GM19328 (cell line): Measurements from ENCODE around the gene UNC13C.
"Not testable (repeated sequence)": the region's sequence is repeated elsewhere in the genome, so short reads cannot be mapped to it uniquely, and the experiment has no call there.

Experiments
- ATAC-seq: cut with Tn5 transposase; IDR thresholded peaks from one replicate; pipeline ENCODE4 v1.9.1; 2021; ENCODE audit warnings: mild to moderate bottlenecking, moderate library complexity; ENCODE audit not compliant: unreplicated experiment

The UNC13C gene

DNA sequence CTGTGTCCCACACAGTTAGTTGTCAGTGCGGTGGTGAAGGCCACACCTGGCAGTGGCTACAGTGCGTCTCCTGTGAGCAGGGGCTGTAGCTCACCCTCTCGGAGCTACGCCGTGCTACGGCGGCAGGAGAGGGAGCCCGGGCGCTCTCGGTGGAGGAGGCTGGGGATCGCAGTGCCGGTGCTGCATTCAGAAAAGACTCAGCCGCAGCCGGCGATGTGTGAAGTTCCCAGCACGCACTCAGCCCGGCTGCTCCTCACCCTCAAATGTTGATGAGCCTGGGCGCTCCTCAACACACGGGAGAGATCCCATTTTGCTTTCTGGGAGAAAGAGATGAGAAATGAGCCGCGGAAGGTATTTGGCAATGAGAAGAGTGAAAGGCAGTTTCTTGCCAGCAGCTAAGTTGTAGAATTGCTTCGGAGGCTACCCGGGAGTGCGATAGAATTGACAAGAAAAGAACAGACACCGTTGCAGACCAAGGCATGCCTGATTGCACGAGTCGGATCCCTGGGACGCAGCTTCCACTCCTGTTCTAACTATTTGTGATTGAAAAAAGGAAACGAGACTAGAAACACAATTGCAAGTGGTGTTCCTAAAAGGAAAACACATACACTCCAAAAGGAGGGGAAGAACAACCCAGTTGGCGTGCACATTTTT lies at the start of gene UNC13C:
TSS of gene UNC13C (plus strand) at position 189 of the 654 bp plus-strand sequence. CDS start 34,463 bp downstream, outside the sequence.
- no peak for ATAC-seq

DNA sequence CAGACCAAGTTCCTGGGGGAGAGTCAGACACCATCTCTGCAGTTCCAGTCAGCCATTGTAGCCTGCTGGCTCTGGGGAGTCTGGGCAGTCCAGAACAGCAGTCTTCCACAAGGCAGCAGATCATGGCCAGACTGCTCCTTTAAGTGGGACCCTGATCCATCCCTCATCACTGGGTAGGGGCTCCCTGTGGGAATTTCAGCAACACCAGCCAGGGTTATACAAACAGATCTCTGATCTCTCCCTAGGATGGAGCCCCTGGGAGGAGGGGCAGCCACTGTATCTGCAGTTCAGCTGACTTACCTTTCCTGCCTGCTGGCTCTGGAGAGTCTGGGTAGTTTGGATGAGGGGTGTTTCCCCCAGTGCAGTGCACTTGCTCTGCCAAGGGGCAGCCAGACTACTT lies 42.1 kb upstream of the UNC13C start:
- ATAC-seq, result no peak

DNA sequence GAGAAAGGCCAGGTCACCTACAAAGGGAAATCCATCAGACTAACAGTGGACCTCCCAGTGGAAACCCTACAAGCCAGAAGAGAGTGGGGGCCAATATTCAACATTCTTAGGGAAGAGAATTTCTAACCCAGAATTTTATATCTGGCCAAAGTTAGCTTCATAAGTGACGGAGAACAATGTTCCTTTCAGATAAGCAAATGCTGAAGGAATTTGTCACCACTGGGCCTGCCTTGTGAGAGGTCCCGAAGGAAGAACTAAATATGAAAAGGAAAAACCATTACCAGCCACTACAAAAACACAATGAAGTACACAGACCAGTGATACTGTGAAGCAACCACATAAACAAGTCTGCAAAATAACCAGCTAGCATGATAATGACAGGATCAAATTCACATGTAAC lies 40.6 kb upstream of the UNC13C start:
- ATAC-seq, result not testable (repeated sequence)

DNA sequence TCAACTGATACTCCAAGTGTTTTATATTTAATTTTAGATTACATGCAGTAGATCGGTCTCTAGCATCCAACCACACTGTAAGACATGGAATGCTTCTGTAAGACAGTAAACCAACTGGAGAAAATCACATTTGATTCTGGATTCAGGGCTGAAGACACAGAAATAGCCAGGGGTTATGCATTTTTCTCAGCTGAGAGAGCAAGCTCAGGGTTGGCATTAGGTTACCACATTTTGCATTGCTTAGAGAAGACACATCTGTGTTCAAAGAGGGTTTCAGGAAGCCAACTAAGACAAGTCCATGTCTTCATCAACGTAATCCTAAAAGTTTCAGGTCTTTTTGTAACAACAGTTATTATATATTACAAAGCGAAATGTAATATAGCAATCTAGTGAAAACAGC lies 27.7 kb upstream of the UNC13C start:
- no peak for ATAC-seq

DNA sequence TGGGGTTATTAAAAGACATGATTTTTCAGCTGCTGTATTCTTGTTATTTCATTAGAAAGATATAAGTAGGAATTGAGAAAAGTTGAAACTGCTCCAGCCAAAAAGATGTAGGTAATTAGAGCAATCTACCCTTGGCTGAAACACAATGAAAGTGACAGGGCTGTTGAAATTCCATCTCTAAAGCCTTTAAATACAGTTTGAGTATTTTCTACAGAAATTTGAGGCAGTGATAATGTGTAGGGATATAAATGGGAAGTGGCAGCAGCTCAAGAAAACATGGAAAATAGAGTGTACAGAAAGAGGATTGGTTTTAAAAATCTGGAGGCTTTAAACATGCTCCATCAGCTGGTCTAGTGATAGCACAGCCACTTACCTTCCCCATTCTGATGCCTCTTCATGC lies 22.8 kb upstream of the UNC13C start:
- ATAC-seq, result no peak

DNA sequence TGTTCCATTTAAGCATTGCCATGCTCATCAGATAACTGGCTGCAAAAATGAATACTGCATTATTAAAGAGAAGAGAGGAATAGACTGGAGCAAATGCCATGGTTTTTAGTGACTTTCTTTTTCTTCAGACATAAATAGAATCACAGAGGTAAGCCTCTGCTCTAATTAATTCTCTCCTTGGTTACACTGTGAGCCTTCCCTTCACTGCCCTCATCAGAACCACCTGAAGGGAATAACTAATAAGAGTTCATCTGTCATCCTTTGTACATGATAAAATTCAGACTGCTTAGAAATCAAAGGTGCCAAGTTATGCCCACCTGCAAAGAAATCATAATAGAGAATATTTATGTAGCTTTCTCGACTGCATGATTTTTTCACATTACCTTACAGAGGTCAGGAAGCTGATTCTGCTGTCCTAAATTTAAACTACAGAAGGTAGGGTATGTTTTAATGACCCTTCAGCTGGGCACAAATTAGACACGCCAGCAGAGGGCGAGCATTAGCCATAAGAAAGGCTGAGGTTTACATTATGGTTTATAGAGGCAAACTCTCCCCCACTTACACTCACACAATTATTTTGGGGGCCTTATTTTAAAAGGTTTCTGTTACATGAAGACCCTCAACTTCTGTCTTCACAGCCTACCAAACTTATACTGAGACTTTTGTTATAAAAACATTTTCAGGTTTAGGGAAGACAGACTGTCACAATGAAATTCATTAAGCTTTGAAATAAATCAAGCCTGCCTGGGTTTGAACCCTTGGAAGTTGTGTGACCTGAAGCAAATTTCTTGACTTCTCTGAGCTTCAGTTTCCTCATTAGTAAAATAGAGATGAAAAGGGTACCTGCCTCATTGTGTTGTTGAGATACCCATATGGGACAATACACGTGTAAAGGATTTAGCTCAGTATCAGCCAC lies 15.3 kb upstream of the UNC13C start:
- no peak for ATAC-seq

DNA sequence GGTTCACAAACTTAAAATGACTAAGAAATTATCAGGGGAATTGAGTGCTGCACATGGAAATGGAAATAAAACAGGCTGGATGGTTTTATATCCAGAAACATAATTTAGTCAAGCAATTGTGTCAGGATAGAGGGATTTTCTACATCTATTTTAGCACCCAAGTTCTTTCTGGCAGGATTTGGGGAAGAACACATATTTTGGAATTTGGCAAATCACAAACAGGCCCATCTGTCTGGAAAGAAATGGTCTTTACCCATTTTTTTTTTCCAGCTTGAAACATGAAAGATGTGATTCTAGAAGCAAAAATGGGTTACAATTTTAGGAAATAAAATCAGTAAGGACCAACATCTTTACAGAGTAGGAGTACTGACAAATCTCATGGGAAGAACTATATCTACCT lies 14.4 kb upstream of the UNC13C start:
- ATAC-seq, result no peak

DNA sequence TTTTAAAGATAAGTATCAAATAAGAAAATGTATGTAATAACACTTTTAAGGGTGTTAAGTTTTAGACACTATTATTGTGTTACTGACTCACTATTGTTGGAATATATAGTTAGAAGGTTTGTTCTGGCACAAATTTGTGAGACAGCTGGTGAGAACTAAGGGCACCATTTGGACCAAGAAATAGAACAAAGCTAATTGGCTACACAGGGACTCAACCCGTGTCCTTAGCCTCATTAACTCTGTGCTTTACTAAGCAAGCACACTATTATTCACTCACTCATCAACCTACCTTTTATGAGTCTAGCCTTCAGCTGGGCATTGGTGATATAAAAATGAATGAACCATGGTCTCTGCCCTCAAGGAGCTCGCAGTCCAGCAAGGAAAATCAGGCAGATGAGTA lies 4.1 kb upstream of the UNC13C start:
- ATAC-seq, result no peak

DNA sequence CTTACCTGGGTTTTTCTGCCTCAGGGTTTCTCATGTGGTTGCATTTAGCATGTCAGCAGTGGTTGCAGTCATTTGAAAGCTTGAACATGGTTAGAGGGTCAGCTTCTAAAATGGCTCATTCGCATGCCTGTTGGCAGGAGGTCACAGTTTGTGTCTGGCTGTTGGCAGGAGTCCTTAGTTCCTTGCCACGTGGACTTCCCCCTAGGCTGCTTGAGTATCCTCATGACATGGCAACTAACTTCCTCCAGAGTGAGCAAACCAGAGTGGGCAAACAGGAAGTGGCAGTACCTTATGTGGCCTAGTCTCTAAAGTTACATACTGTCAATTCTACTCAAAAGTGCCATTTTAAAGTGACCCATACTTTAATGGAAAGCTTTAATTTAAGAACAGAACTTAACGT lies 3.4 kb upstream of the UNC13C start:
- ATAC-seq, result no peak

DNA sequence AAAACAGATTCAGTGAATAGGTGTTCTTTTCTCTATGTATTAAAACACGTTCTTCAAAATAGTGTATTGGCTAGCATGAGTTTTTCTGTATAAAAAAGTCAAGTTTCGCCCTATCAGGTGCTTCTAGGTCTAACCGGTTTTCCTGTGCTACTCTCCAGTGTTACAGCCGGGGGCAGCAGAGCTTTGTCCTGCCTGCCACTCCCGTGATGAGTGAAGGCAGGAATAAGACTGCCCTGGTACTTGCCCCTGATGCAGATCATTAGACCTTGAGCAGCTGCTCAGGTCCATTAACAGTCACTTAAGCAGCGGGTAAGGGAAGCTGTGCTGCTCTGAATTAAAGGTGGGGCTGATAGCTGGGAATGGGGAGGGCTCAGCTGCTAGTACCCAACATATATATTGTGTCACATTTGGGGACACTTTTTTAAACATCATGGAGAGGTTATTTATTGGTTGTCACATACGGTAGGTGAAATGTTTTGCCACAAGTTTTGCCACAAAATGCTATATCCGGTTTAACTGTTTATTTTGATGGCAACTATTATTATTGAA lies 1.3 kb upstream of the UNC13C start:
- ATAC-seq, result no peak

DNA sequence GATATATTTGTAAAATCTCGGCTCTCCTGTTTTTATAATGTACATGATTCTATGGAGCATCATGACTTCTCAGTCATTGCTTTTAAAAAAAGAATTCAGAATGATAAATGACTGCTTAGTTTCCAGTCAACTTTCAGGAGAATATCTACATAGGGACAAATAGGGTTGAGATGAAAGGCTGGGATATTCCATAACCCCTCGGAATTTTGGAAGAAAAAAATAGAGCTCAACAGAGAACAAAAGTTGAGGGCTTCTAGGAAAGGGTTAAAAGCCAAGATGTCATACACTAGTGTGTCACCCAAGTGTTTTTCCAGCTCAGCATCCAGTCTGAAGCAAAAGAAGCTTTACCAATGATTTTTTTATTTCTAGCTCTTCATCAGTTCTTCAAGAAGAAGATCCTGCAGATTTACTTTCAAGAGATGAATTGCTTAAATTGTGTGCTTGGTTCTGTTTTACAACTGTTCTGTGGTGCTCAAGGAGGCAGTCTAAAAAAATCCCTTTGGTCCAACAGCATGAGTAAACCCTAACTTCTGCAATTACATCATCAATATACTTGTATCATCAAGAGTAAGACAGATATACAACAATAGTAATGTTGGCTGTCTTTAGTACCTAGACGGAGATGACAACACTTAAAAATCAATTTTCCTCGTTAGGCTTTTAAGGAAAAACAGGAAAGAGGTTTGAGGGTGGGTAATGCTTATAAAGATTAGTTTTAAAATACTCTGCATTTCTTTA lies 979 bp downstream of the UNC13C start:
- no peak for ATAC-seq

DNA sequence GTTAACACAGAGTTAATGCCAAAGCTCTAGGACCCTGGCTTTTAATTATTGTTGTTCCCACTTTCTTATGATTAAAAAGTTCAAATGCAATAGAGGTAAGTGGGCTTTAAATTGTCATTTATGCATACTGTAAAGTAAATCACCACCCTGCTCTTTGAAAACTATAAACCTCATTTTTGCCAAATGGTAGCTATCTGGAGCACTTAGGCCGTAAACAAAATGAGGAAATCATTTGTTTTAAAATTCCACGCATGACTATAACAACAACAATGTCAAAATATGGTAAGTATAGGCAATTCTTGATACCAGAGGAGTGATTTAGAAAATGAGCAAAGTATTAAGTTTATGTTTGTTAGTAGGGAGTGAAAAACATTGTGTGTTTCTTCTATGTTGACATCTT lies 1.8 kb downstream of the UNC13C start:
- ATAC-seq, result no peak

DNA sequence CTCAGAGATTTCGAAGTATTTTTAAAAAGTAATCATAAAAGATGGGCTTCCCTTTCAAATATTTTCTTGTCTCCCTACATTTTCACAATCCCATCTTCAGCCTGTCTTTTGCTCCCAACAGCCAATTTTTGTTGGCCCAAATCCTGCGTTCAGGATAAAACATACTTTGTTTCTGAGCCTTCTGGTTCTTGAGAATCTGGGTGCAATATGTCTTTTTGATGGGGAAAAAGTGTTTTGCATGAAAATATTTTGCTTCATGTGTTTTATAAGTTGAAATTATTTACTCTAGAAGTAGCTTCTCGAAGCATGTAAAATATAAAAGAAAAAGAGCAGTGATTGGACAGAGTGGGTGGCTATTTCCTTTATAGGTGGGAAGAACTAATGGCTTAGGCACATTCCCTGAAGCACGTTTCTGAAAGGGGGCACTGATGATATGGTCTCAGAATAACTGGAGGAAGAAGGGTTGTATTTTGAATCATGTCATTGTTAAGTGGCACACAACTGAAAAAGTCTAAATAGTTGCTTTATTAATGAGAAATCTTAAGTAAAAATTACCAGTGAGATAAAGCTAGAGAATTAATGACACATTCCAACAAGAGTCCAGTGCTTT lies 3.9 kb downstream of the UNC13C start:
- ATAC-seq, result no peak

DNA sequence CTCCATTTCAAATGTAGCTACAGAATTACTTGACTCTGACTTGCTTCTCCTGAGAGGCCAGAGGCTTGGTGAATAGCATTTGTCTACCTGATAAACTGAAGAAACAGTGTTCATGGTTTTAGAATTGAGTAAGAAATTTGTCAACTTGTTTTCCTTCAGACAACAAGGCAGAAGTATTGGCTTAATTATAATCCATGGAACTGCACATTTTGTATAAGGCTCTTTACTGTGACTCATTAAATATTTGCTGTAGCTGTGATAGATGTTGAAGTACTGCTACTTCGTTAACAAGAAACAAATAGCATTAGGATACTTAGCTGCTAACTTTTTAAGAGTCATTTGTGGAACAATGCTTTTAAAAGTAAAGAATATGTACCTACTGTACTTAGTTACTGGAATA lies 4.6 kb downstream of the UNC13C start:
- ATAC-seq, result no peak

DNA sequence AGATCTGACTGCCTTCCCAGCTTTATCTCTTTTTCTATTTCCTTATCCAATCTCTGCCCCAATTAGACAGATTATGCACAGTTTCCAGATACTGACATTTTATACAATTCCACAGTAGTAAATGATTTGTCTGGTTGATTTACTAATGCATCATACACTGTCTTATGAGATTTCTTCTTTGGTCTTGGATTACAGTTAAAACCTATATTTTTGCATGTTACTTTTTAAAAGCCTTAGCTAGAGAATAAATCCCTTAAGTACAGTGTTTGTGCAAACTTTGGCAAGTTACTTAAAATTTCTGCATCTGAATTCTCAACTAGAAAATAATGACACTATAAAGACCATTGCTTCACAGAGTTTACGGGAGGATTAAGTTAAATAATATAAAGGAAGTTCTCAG lies 6.0 kb downstream of the UNC13C start:
- no peak for ATAC-seq

DNA sequence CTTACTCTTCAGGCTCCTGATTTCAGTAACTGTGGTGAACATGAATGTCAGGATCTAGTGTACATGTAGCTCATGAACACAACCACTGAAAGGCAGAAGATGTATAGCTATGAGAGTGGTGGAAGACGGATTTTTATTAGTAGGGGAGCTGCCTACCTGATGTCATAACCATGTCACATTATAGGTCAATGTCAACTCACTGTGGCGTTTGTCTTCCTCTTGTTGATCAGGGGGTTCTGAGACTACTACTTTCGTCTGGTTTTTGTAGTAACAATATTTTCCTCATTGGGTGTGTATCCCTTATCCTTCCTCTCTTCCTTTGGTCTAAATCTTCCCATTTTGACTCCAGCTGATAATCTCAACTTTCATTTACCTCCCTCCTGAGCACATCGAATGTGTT lies 7.3 kb downstream of the UNC13C start:
- ATAC-seq, result no peak

DNA sequence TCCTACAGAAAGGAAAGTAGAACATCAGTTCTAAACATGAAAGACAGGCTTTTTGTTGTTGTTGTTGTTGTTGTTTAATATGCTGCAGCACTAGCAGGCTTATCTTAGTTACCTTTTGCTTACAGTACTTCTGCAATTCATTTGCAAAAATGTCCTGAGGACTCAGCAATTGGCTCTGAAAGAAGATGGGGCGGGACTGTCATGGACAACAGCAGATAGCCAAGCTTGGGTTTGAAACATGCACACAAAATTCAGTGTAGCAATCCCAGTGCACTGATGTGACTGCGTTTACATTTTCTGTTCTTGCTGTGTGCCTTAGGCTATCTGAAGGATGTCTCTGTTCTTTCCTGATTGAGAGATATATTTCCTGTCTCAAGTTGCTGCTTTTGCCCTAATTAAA lies 9.2 kb downstream of the UNC13C start:
- ATAC-seq, result no peak

DNA sequence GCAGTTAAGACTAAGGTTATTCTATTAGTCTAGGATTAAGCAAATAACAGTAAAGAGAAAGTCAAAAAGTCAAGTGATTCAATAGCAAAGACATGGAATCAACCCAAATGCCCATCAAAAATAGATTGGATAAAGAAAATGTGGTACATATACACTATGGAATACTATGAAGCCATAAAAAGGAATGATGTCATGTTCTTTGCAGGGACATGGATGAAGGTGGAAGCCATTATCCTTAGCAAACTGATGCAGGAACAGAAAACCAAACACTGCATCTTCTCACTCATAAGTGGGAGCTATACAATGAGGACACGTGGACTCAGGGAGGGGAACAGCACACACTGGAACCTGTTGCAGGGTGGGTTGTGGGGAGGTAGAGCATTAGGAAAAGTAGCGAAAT lies 29.0 kb downstream of the UNC13C start:
- ATAC-seq, result no peak

DNA sequence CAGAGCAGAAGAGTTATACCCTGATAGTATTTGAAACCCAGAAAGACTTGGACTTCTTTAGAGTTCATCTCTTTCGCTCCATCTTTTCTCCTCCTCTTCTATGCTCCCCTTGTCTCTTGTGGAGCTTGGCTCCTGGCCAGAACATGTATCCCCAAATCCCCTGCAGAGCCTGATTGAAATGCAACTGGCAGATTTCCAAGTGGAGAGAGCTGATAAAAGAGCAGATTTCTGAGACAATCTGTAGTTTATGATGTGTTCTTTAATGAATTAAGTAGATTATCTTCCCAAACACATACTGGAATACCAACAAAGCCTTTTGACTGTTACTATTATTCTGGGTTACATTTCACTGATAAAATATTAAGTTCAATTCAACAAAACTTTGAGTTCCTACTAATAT lies 33.4 kb downstream of the UNC13C start:
- no peak for ATAC-seq

DNA sequence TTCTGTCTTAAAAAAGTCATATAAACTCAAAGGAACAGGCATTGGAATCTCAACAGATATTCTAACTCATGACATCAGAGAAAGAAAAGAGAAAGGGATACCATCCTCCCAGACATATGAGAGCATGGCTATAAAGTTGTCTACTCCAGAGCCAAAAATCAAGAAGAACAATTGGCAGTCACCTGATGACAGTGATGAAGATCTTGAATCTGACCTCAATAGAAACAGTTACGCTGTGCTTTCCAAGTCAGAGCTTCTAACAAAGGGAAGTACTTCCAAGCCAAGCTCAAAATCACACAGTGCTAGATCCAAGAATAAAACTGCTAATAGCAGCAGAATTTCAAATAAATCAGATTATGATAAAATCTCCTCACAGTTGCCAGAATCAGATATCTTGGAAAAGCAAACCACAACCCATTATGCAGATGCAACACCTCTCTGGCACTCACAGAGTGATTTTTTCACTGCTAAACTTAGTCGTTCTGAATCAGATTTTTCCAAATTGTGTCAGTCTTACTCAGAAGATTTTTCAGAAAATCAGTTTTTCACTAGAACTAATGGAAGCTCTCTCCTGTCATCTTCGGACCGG lies 35.9 kb downstream of the UNC13C start:
- ATAC-seq, result no peak

DNA sequence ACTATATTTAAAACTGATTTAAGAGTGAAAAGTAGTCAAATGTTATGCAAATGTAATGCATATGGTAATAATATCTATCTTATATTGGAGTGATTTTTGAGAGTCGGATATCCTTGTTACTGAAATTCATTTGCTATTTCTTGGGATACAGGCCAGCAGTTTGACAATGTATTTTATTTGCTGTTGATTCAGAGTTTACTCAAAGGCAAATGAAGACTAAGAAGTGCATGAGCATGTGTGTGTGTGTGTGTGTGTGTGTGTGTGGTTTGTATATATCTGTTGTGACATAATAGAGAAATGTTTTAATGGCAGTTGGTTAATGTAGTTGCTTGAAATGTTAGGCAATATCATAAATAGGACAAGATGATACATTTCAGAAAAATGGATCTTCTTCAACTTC lies 39.0 kb downstream of the UNC13C start:
- ATAC-seq, result no peak
